GM21526 (cell line): ENCODE results near the gene MRPL10.

Experiments
- ATAC-seq: cut with Tn5 transposase; IDR thresholded peaks from one replicate; pipeline ENCODE4 v1.9.1; 2021; ENCODE audit warnings: moderate library complexity; ENCODE audit not compliant: unreplicated experiment, low FRiP score

Gene MRPL10

GRCh38 chr17:47860386-47860785, 29.0 kb upstream of the MRPL10 start:
- ATAC-seq = no peak

DNA sequence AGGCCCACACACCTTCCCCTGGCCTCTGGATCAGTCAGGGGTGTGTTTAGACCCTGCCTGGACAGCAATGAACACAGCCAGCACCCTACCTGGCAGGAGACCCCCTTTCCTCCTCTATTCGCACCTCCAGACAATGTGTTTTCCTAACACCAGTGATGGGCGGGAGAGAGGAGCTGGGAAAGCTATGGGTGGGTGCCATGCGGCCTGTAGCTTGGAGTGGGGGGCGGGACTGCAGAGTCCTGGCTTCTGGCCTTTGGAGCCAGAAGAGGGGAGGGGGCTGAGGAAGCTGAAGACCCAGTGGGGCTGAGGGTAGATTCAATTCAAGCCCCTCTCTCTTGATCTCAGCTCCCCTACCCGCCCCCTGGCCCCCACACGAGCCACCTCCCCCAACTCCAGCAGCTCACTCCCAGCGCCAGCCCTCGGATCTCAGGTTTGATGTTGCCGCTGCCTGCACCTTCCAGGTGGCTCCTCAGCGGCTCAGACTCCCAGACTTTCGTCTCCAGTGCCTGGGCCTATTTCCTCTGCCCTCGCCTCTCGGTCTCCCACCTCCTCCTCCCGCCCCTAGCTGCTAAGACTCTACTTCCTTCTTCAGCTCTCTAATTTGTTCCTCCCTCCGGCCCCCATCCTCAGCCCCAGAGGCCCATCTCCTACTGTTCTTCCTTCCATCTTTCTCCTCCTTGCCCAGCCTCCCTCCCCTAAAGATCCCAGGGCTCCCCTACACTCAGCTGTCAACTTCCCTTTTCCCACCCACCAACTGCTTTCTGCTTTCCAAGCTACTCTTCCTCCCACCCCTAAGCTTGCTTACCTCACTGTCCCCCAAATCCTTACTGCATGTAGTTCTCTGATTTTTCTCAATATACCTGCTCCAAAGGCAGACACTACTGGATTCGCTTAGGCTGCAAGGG, 26.5 kb upstream of the MRPL10 start:
- no peak for ATAC-seq

- no peak for ATAC-seq
Observed at GRCh38 chr17:47856830-47857229, 25.5 kb upstream of the MRPL10 start.

- ATAC-seq = no peak
Observed at GRCh38 chr17:47855737-47856136, 24.4 kb upstream of the MRPL10 start.

GRCh38 chr17:47853616-47854015, 22.3 kb upstream of the MRPL10 start:
- ATAC-seq = no peak

GRCh38 chr17:47852113-47852949, 21.0 kb upstream of the MRPL10 start:
- ATAC-seq = no peak

DNA sequence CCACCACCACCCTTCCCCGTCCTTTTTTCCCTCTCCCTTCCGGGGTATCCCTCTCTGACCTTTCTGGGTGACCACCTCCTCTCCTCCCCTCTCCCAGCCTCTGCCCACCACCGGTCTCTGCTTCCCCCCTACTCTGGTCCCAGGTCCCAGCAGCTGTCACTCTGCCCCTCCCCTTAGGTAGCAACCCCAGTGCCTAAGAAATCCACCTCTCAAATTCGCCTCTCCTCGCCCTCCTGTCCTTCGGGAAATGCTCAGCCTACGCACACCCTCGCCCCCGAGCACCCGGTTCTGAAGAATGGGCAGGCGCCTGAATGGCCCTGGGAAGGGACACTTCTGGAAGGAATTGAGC, 20.4 kb upstream of the MRPL10 start:
- ATAC-seq = no peak

- ATAC-seq = no peak
Observed at GRCh38 chr17:47850692-47851573, 19.6 kb upstream of the MRPL10 start, which contains the start of gene SP6. SP6 (minus strand) TSS chr17:47851163; CDS start chr17:47848429, 2,734 bp downstream.

DNA sequence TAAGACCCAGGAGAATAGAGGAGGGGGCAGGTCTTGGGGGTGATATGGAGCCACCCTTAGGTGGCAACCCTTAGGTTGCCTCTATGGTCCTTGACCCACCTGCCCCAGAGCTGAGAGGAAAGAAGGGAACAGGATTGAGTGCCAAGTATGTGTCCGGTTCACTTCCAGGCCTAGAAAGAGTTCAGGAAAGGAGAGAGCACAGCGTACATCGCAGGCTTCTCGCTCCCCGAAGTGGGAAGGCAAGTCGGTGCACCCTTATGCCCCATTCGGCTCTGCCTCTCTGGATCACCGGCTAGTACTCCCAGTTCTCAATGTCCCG, 19.0 kb upstream of the MRPL10 start:
- ATAC-seq = no peak

DNA sequence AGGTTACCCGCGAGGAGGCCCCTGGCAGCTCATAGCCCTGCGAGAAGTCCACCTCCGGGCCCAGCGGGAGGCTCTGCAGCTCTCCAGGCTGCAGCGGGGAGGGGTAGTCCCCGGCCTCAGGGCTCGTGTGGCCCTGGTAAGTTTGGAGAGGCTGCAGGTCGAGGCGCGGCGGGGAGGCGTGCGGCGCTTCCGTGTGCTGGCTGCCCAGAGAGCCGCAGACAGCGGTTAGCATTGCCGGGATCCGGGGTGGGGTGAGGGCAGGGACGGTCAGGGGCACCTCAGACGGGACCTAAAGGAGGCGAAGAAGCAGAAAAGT, 16.8 kb upstream of the MRPL10 start:
- ATAC-seq = no peak

GRCh38 chr17:47847341-47848197, 16.2 kb upstream of the MRPL10 start:
- no peak for ATAC-seq

- ATAC-seq = no peak
Observed at GRCh38 chr17:47846716-47847340, 15.5 kb upstream of the MRPL10 start.

GRCh38 chr17:47845716-47846075, 14.4 kb upstream of the MRPL10 start:
- no peak for ATAC-seq

DNA sequence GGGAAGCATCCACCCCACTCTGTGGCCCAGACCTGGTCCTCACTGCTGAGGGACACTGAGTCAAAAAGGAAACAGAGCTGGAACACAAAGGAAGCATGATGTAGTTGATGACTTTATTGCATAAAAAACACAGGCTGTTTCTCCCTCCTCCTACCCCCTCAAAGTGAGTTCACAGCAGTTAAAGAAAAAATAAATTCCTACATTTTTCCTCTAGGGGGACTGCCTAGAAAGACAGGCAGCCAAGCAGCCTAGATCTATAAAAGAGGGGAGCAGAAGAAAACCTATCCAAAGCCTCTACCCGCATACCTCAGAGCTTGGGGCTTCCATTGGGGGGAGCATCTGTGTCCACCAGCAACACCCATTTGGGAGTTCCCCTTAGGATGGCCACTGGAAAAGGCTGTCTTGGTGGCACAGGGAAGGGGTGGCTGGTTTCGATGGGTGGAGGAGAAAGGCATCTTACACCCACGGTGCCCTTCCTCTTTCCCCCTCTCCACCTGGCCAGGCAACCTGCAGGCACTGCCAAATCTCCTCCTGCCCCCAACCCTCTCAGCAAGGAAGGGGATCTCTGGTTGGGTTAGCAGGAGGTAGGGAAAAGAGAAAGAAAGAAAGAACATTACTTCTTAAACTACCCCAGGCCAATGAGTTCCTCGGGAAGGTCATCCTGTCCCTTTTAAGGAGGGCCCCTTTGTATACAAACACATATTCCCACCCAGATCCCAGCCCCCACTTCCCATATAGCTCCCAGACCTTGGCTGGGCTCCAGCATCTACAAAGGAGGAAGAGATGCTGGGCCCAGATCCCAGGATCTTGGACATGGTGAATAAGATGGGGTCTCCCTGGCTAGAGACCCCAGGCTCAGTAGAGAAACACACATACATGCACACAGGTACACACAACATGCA, 13.7 kb upstream of the MRPL10 start:
- ATAC-seq = no peak

DNA sequence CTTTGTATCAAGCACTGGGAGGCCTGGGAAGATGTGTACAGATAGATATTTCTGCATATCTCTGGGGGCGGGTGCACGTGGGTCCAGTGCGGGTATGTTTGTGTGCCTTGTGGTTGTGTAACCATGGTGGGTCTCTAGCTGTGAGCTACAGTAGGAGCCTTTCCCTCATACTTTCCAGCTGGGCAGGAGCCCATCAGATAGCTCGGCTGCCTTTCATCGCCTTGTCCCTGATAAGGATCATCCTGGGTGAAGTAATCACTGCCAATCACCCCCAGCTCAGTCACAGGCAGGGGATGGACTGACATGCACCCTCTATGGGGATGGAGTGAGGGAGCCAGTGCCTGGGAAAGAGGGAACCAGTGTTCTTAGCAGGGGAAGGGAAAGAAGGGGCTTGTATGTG, 12.9 kb upstream of the MRPL10 start:
- no peak for ATAC-seq

- ATAC-seq = no peak
Observed at GRCh38 chr17:47843391-47843730, 12.0 kb upstream of the MRPL10 start.

DNA sequence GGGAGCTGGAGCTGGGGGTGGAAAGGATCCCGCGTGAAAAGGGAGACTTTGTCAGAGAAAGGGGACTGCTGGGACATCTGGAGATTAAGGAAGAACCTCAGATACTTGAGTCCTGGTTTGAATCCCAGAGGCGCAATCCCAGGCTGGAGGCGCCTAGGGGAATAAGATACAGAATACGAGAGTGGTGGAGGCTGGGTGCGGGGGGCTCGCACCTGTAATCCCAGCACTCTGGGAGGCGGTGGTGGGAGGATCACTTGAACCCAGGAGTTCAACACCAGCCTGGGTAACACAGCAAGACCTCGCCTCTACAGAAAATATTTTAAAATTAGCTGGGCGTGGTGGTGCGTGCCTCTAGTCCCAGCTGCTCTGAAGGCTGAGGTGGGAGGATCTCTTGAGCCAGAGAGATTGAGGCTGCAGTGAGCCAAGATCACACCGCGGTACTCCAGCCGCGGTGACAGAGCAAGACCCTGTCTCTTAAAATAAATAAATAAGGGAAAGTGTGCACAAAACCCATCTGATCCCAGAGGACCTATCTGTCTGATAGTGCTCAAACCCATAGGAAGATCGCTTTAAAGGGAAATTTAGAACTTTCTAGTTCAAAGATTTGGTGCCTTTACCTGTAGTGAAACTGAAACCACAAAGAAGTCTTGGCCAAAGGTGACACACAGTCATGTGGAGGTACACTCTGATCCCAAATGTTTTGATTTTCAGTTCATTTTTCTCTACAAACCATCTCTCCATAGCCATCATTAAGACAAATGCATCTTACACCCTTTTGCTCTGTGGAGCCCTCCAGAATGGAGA, 10.3 kb upstream of the MRPL10 start:
- ATAC-seq = no peak
